HG03135 (cell line): ENCODE results near the gene LCN1.

Experiments
- ATAC-seq: cut with Tn5 transposase; IDR thresholded peaks from one replicate; pipeline ENCODE4 v1.9.1; 2021; ENCODE audit warnings: mild to moderate bottlenecking, moderate library complexity; ENCODE audit not compliant: unreplicated experiment

LCN1 gene

GRCh38 chr9:135565636-135566035, 44.4 kb downstream of the LCN1 start:
- no peak for ATAC-seq

- no peak for ATAC-seq
Measured at GRCh38 chr9:135566552-135566951, 45.3 kb downstream of the LCN1 start.

GRCh38 chr9:135567311-135567710, 46.1 kb downstream of the LCN1 start:
- ATAC-seq: no peak

- ATAC-seq: no peak
Measured at GRCh38 chr9:135568026-135568425, 46.8 kb downstream of the LCN1 start.

GRCh38 chr9:135570456-135570855, 49.2 kb downstream of the LCN1 start:
- no peak for ATAC-seq

- ATAC-seq: no peak
Measured at GRCh38 chr9:135572233-135572632, 51.0 kb downstream of the LCN1 start.

- no peak for ATAC-seq
Measured at GRCh38 chr9:135573124-135573523, 51.9 kb downstream of the LCN1 start.

- ATAC-seq: no peak
Measured at GRCh38 chr9:135574331-135574730, 53.1 kb downstream of the LCN1 start.

- no peak for ATAC-seq
Measured at GRCh38 chr9:135574943-135575342, 53.7 kb downstream of the LCN1 start.
